ENCODE results near the gene UBQLN2.

UBQLN2 gene

GRCh38 chrX:56572975-56573374 is 9.5 kb downstream of the UBQLN2 start:
- H3K79me2 ChIP-seq (ENCODE audit: control insufficient read depth, low read length) = peaks cover 22% of the 10 kb centered on the region

GRCh38 chrX:56574861-56575260 is 11.4 kb downstream of the UBQLN2 start:
- no peaks in the 10 kb centered on the region for H3K27me3 ChIP-seq (ENCODE audit: control insufficient read depth, low read length)
- no peaks in the 10 kb centered on the region for H3K9me2 ChIP-seq (replicated peaks; ENCODE audit: control insufficient read depth, low read length)
- no peak overlapping the region for H3K27ac ChIP-seq (ENCODE audit: low read depth, low read length)
- H3K4me2 ChIP-seq (ENCODE audit: low read length) = no peak overlapping the region
- no peaks in the 10 kb centered on the region for H3F3A ChIP-seq (ENCODE audit: control insufficient read depth, insufficient read depth)
- H3K79me2 ChIP-seq (ENCODE audit: control insufficient read depth, low read length) = peaks cover 20% of the 10 kb centered on the region
- H3K4me1 ChIP-seq (ENCODE audit: control insufficient read depth, low read length) = no peaks in the 10 kb centered on the region
- H3K4me3 ChIP-seq (ENCODE audit: low read length) = no peak overlapping the region
- no peaks in the 10 kb centered on the region for H3K9me3 ChIP-seq (ENCODE audit: control insufficient read depth, insufficient read depth, low read length)
- no peak for TF ChIP-seq CTCF (IDR thresholded peaks at IDR 0.05; ENCODE audit: low read depth, low read length, poor library complexity, severe bottlenecking)
- TF ChIP-seq EZH2phosphoT487 (IDR thresholded peaks at IDR 0.05; ENCODE audit: borderline replicate concordance, low read length) = no peak
- no peaks in the 10 kb centered on the region for H4K20me1 ChIP-seq (ENCODE audit: control insufficient read depth, insufficient read depth, low read depth, low read length)
- H3K36me3 ChIP-seq (ENCODE audit: control insufficient read depth, low read length) = peaks cover 12% of the 10 kb centered on the region

More at GRCh38 chrX:56572975-56573374, 9.5 kb downstream of the UBQLN2 start:
- H3K9me3 ChIP-seq (ENCODE audit: control insufficient read depth, insufficient read depth, low read length) = no peaks in the 10 kb centered on the region
- no peaks in the 10 kb centered on the region for H3K9me2 ChIP-seq (replicated peaks; ENCODE audit: control insufficient read depth, low read length)
- H4K20me1 ChIP-seq (ENCODE audit: control insufficient read depth, insufficient read depth, low read depth, low read length) = no peaks in the 10 kb centered on the region
- no peak for TF ChIP-seq EZH2phosphoT487 (IDR thresholded peaks at IDR 0.05; ENCODE audit: borderline replicate concordance, low read length)
- TF ChIP-seq CTCF (IDR thresholded peaks at IDR 0.05; ENCODE audit: low read depth, low read length, poor library complexity, severe bottlenecking) = no peak
- H3K36me3 ChIP-seq (ENCODE audit: control insufficient read depth, low read length) = peaks cover 24% of the 10 kb centered on the region
- no peak overlapping the region for H3K4me3 ChIP-seq (ENCODE audit: low read length)
- H3K27ac ChIP-seq (ENCODE audit: low read depth, low read length) = no peak overlapping the region
- no peaks in the 10 kb centered on the region for H3K4me1 ChIP-seq (ENCODE audit: control insufficient read depth, low read length)
- no peak overlapping the region for H3K4me2 ChIP-seq (ENCODE audit: low read length)
- H3K27me3 ChIP-seq (ENCODE audit: control insufficient read depth, low read length) = no peaks in the 10 kb centered on the region
- H3F3A ChIP-seq (ENCODE audit: control insufficient read depth, insufficient read depth) = no peaks in the 10 kb centered on the region

GRCh38 chrX:56576721-56577120 is 13.3 kb downstream of the UBQLN2 start:
- Histone ChIP-seq H3K9me2 (replicated peaks; ENCODE audit: control insufficient read depth, low read length) (no peaks in the 10 kb centered on the region), H3F3A (ENCODE audit: control insufficient read depth, insufficient read depth) (no peaks in the 10 kb centered on the region), H3K36me3 (ENCODE audit: control insufficient read depth, low read length) (0 out of 2 replicates have a peak, but pooled peaks cover 5% of the 10 kb centered on the region), H4K20me1 (ENCODE audit: control insufficient read depth, insufficient read depth, low read depth, low read length) (no peaks in the 10 kb centered on the region), H3K27ac (ENCODE audit: low read depth, low read length) (no peak overlapping the region), H3K4me1 (ENCODE audit: control insufficient read depth, low read length) (no peaks in the 10 kb centered on the region), H3K9me3 (ENCODE audit: control insufficient read depth, insufficient read depth, low read length) (no peaks in the 10 kb centered on the region), H3K4me2 (ENCODE audit: low read length) (no peak overlapping the region), H3K4me3 (ENCODE audit: low read length) (no peak overlapping the region), H3K27me3 (ENCODE audit: control insufficient read depth, low read length) (no peaks in the 10 kb centered on the region), H3K79me2 (ENCODE audit: control insufficient read depth, low read length) (peaks cover 32% of the 10 kb centered on the region)
- TF ChIP-seq CTCF (IDR thresholded peaks at IDR 0.05; ENCODE audit: low read depth, low read length, poor library complexity, severe bottlenecking) = no peak

Data from DOHH2 (cell line).